ENCODE data around the gene NHP2. TPM values are rescaled to one million over a fixed set of nuclear protein-coding genes. Genes with fewer than 3 reads are reported as not detected.
A peak's percentile ranks its signal among the peaks of the same experiment; 100 is the strongest.

Gene NHP2
- total RNA-seq (2022) (322 and 327 TPM in 2 replicates), Bru-seq, nascent RNA (percentile 93 among the genes with signal in this experiment), BruChase-seq, experiment 1, labeled RNA remaining after a 6-hour chase (percentile 94 among the genes with signal in this experiment), BruChase-seq, experiment 2, labeled RNA remaining after a 2-hour chase (percentile 88 among the genes with signal in this experiment)
- long read RNA-seq, transcript NHP2-201 (4 exons, 865 nt), result major isoform, 578 of 611 reads
- long read RNA-seq, transcript NHP2-202 (3 exons, 599 nt), result minor isoform, 26 of 611 reads
- long read RNA-seq, partial matches to known transcripts, result 3 of 611 reads
- long read RNA-seq, other reads (novel, unspliced or antisense), result 4 of 611 reads

GRCh38 chr5:178153530-178154340 lies at the start of gene NHP2:
NHP2 (minus strand) TSS chr5:178153885; CDS start chr5:178153817, 68 bp downstream.
- intact Hi-C loops (cut with micrococcal nuclease), result loop anchor here (5.0 kb wide), 1 partner anchor 474 kb away; the partner anchor contains the start of gene CLK4
- BruUV-seq (replicated peaks), result no TSS peak
- Mint-ChIP-seq H3K4me3 (ENCODE audit: unreplicated experiment) (peak within 1 kb of the TSS; percentile 98), H3K4me1 (ENCODE audit: insufficient read depth, unreplicated experiment) (peaks cover 11% of the 10 kb centered on the region), H3K9me3 (ENCODE audit: unreplicated experiment) (no peaks in the 10 kb centered on the region), H3K27ac (ENCODE audit: low read depth, unreplicated experiment) (peak within 1 kb of the TSS; percentile 8), H3K36me3 (ENCODE audit: insufficient read depth, unreplicated experiment) (peaks cover 44% of the 10 kb centered on the region), H3K27me3 (ENCODE audit: insufficient read depth, unreplicated experiment) (no peaks in the 10 kb centered on the region)
- DNase-seq (ENCODE audit: unreplicated experiment), result peak; percentile 100
- ChIA-PET CTCF (interaction anchor here (0.6 to 12.4 kb wide), 8 partner anchors 8 to 565 kb away, joined by 4 to 286 read pairs (median 5); no protein-coding TSS in a partner anchor), POLR2A (interaction anchor here (0.5 to 2.5 kb wide), 18 partner anchors 8 to 802 kb away, joined by 3 to 18 read pairs (median 6); partner anchors contain the start of genes HNRNPAB and RMND5B)
- TF ChIP-seq, protein P1, sequence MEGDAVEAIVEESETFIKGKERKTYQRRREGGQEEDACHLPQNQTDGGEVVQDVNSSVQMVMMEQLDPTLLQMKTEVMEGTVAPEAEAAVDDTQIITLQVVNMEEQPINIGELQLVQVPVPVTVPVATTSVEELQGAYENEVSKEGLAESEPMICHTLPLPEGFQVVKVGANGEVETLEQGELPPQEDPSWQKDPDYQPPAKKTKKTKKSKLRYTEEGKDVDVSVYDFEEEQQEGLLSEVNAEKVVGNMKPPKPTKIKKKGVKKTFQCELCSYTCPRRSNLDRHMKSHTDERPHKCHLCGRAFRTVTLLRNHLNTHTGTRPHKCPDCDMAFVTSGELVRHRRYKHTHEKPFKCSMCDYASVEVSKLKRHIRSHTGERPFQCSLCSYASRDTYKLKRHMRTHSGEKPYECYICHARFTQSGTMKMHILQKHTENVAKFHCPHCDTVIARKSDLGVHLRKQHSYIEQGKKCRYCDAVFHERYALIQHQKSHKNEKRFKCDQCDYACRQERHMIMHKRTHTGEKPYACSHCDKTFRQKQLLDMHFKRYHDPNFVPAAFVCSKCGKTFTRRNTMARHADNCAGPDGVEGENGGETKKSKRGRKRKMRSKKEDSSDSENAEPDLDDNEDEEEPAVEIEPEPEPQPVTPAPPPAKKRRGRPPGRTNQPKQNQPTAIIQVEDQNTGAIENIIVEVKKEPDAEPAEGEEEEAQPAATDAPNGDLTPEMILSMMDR (IDR thresholded peaks at IDR 0.05; ENCODE audit: unreplicated experiment), result no peak

- CTCF ChIA-PET, result interaction anchor here (0.6 to 1.2 kb wide), 4 partner anchors 10 to 1556 kb away, joined by 3 to 5 read pairs (median 4); no protein-coding TSS in a partner anchor
- TF ChIP-seq, protein P1 (IDR thresholded peaks at IDR 0.05; ENCODE audit: unreplicated experiment), result no peak
- Mint-ChIP-seq H3K4me1 (ENCODE audit: insufficient read depth, unreplicated experiment) (peaks cover 38% of the 10 kb centered on the region), H3K27ac (ENCODE audit: low read depth, unreplicated experiment) (no peak overlapping the region), H3K27me3 (ENCODE audit: insufficient read depth, unreplicated experiment) (no peaks in the 10 kb centered on the region), H3K9me3 (ENCODE audit: unreplicated experiment) (no peaks in the 10 kb centered on the region), H3K4me3 (ENCODE audit: unreplicated experiment) (peak overlapping the region; percentile 25), H3K36me3 (ENCODE audit: insufficient read depth, unreplicated experiment) (peaks cover 35% of the 10 kb centered on the region)
- DNase-seq (ENCODE audit: unreplicated experiment), result no peak
- POLR2A ChIA-PET, result interaction anchor here (0.6 to 1.2 kb wide), 3 partner anchors 13 to 1067 kb away, joined by 3 read pairs; no protein-coding TSS in a partner anchor
- intact Hi-C loops (cut with micrococcal nuclease), result no loop called here
- BruUV-seq (replicated peaks), result no TSS peak
Measured at GRCh38 chr5:178202541-178202940, 48.9 kb upstream of the NHP2 start.

- Mint-ChIP-seq H3K9me3 (ENCODE audit: unreplicated experiment) (no peaks in the 10 kb centered on the region), H3K4me1 (ENCODE audit: insufficient read depth, unreplicated experiment) (peaks cover 32% of the 10 kb centered on the region), H3K4me3 (ENCODE audit: unreplicated experiment) (no peak overlapping the region), H3K27me3 (ENCODE audit: insufficient read depth, unreplicated experiment) (no peaks in the 10 kb centered on the region), H3K36me3 (ENCODE audit: insufficient read depth, unreplicated experiment) (peaks cover 28% of the 10 kb centered on the region), H3K27ac (ENCODE audit: low read depth, unreplicated experiment) (no peak overlapping the region)
- TF ChIP-seq, protein P1 (IDR thresholded peaks at IDR 0.05; ENCODE audit: unreplicated experiment), result no peak
- BruUV-seq (replicated peaks), result no TSS peak
- ChIA-PET POLR2A (interaction anchor here (0.6 to 3.1 kb wide), 6 partner anchors 11 to 1357 kb away, joined by 3 to 34 read pairs (median 3); no protein-coding TSS in a partner anchor), CTCF (interaction anchor here (0.6 to 1.2 kb wide), 7 partner anchors 10 to 1557 kb away, joined by 3 to 5 read pairs (median 4); no protein-coding TSS in a partner anchor)
- intact Hi-C loops (cut with micrococcal nuclease), result no loop called here
- no peak for DNase-seq (ENCODE audit: unreplicated experiment)
Measured at GRCh38 chr5:178201927-178202235, 48.2 kb upstream of the NHP2 start.
